Parathyroid adenoma (tissue), 2 donors: ENCODE results near the gene SOHLH1.

Experiments
- H2AFZ ChIP-seq: fragments of 300-600 bp; sonication (generic); one replicate; pipeline ENCODE4 v1.7.0; 2017; ENCODE audit warnings: antibody characterized with exemption, mild to moderate bottlenecking
- H3K27ac ChIP-seq: fragments of 300-600 bp; sonication (generic); one replicate; pipeline ENCODE4 v1.7.0; 2017
- H3K27me3 ChIP-seq: fragments of 300-600 bp; sonication (generic); one replicate; pipeline ENCODE4 v1.7.0; 2017; ENCODE audit warnings: low read length; ENCODE audit not compliant: control insufficient read depth, insufficient read depth
- H3K36me3 ChIP-seq: fragments of 300-600 bp; sonication (generic); one replicate; pipeline ENCODE4 v1.7.0; 2017; ENCODE audit warnings: low read length; ENCODE audit not compliant: control insufficient read depth, insufficient read depth
- H3K4me1 ChIP-seq: fragments of 300-600 bp; sonication (generic); one replicate; pipeline ENCODE4 v1.7.0; 2017; ENCODE audit warnings: control low read depth
- H3K4me2 ChIP-seq: fragments of 300-600 bp; sonication (generic); one replicate; pipeline ENCODE4 v1.7.0; 2017; ENCODE audit warnings: low read length
- H3K4me3 ChIP-seq: fragments of 300-600 bp; sonication (generic); one replicate; pipeline ENCODE4 v1.7.0; 2017; ENCODE audit warnings: low read depth, low read length
- H3K79me2 ChIP-seq: fragments of 300-600 bp; sonication (generic); one replicate; pipeline ENCODE4 v1.7.0; 2017; ENCODE audit warnings: control low read depth
- H3K9ac ChIP-seq: fragments of 300-600 bp; sonication (generic); one replicate; pipeline ENCODE4 v1.7.0; 2017; ENCODE audit warnings: mild to moderate bottlenecking
- H3K9me3 ChIP-seq: fragments of 300-600 bp; sonication (generic); one replicate; pipeline ENCODE4 v1.7.0; 2017; ENCODE audit warnings: low read length; ENCODE audit not compliant: control insufficient read depth
- CTCF ChIP-seq: fragments of 300-600 bp; sonication (generic); IDR thresholded peaks from one replicate; pipeline ENCODE4 v1.7.0; 2017; ENCODE audit warnings: antibody characterized with exemption, mild to moderate bottlenecking
- donor health status: primary hyperparathyroidism.

Gene SOHLH1

GRCh38 chr9:135699440-135699839 lies at the start of gene SOHLH1:
SOHLH1 (minus strand) TSS chr9:135699481; CDS start chr9:135699467, 14 bp downstream.
- Histone ChIP-seq H3K79me2 (no peaks in the 10 kb centered on the region), H3K9me3 (no peaks in the 10 kb centered on the region)

GRCh38 chr9:135748676-135749075 lies 49.4 kb upstream of the SOHLH1 start:
- no peaks in the 10 kb centered on the region for H3K79me2 ChIP-seq
- no peaks in the 10 kb centered on the region for H3K9me3 ChIP-seq
- no peak overlapping the region for H3K9ac ChIP-seq
- no peak for TF ChIP-seq CTCF
- no peak overlapping the region for H3K27ac ChIP-seq
- H3K4me3 ChIP-seq = no peak overlapping the region
- no peaks in the 10 kb centered on the region for H3K36me3 ChIP-seq
- H3K4me1 ChIP-seq = no peaks in the 10 kb centered on the region
- H2AFZ ChIP-seq = no peak overlapping the region
- H3K4me2 ChIP-seq = no peak overlapping the region
- no peaks in the 10 kb centered on the region for H3K27me3 ChIP-seq

More at GRCh38 chr9:135699440-135699839, at the start of gene SOHLH1:
- TF ChIP-seq CTCF = no peak
- Histone ChIP-seq H3K27me3 (peaks cover 7% of the 10 kb centered on the region), H3K27ac (no peak within 1 kb of the TSS), H3K4me2 (no peak within 1 kb of the TSS), H3K4me3 (no peak within 1 kb of the TSS), H3K4me1 (no peaks in the 10 kb centered on the region), H2AFZ (no peak within 1 kb of the TSS), H3K36me3 (no peaks in the 10 kb centered on the region), H3K9ac (no peak within 1 kb of the TSS)

GRCh38 chr9:135747311-135747710 lies 48.0 kb upstream of the SOHLH1 start:
- H3K79me2 ChIP-seq = no peaks in the 10 kb centered on the region
- TF ChIP-seq CTCF = no peak
- no peak overlapping the region for H3K4me3 ChIP-seq
- no peaks in the 10 kb centered on the region for H3K27me3 ChIP-seq
- H3K36me3 ChIP-seq = no peaks in the 10 kb centered on the region
- no peak overlapping the region for H2AFZ ChIP-seq
- H3K9ac ChIP-seq = no peak overlapping the region
- H3K9me3 ChIP-seq = no peaks in the 10 kb centered on the region
- no peak overlapping the region for H3K4me2 ChIP-seq
- no peaks in the 10 kb centered on the region for H3K4me1 ChIP-seq
- H3K27ac ChIP-seq = no peak overlapping the region

- Histone ChIP-seq H3K79me2 (no peaks in the 10 kb centered on the region), H3K4me2 (no peak overlapping the region), H3K27me3 (no peaks in the 10 kb centered on the region), H3K4me3 (no peak overlapping the region), H3K9me3 (no peaks in the 10 kb centered on the region), H3K9ac (no peak overlapping the region), H2AFZ (no peak overlapping the region), H3K27ac (no peak overlapping the region), H3K4me1 (no peaks in the 10 kb centered on the region), H3K36me3 (no peaks in the 10 kb centered on the region)
- TF ChIP-seq CTCF = no peak
These were observed 47.3 kb upstream of the SOHLH1 start for GRCh38 chr9:135746565-135746964.

GRCh38 chr9:135745686-135746324 lies 46.5 kb upstream of the SOHLH1 start:
- no peaks in the 10 kb centered on the region for H3K9me3 ChIP-seq
- H3K4me3 ChIP-seq = no peak overlapping the region
- no peaks in the 10 kb centered on the region for H3K79me2 ChIP-seq
- H3K4me2 ChIP-seq = no peak overlapping the region
- no peak overlapping the region for H2AFZ ChIP-seq
- no peaks in the 10 kb centered on the region for H3K36me3 ChIP-seq
- H3K9ac ChIP-seq = no peak overlapping the region
- H3K27me3 ChIP-seq = no peaks in the 10 kb centered on the region
- no peak for TF ChIP-seq CTCF
- no peaks in the 10 kb centered on the region for H3K4me1 ChIP-seq
- H3K27ac ChIP-seq = no peak overlapping the region
